ENCODE data around the gene PREP.

PREP gene

DNA sequence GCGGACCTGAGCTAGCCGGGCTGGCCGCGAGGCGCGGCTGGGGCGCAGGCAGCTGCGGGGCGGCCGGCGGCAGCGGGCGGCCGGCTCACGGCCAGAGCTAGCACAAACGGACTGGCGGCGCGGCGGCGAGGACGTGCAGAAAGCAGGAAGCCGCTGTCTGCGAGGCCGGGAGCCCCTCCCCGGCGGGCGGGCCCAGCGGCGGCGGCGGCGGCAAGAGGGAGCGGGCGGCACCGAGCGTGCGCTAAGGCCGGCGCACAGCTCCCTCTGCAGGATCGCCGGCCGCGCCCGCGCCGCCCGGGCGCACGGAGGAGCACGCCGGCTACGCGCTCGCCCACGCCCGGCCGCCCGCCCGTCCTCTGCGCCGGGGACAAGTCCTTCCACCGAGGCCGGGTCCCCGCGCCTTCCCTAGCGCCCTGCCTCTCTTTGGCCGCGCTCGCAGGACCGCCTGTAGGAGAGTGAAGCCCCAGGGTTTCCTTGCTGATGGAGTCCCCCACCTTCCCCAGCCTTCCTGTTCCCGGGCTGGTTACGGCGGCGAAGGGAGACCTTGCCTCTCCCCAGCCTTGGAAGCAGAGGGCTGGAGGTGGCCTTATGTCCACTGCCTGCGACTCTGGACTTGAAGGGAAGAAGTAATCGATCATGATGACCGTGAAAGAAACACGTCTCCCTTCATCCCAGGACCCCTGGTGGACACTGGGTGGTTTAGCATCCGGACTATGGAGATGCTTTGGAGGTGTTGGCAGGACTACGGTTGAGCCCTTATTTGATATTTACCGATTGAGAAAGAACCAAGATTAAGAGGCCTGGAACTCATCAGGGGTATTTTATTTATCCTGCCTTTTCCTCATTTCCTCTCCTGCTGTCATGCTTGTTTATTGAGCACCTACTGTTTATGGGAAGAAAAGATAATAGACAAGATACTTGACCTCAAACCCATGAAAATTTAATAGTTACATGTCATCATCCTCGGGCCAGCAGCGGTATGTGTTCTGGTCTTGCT is at the start of gene PREP:
Gene PREP (minus strand): TSS at position 144 of the 997 bp plus-strand sequence. CDS start 191 bp downstream, outside the sequence.
- TF ChIP-seq CTCF (IDR thresholded peaks at IDR 0.05; ENCODE audit: control insufficient read depth, insufficient read depth, low read depth, low read length, missing control alignments) = peak; percentile 84
- H3K4me3 ChIP-seq (ENCODE audit: control insufficient read depth, low read depth, low read length) = peak within 1 kb of the TSS; percentile 89
- DNase-seq (ENCODE audit: low read depth) = peak; percentile 35

DNA sequence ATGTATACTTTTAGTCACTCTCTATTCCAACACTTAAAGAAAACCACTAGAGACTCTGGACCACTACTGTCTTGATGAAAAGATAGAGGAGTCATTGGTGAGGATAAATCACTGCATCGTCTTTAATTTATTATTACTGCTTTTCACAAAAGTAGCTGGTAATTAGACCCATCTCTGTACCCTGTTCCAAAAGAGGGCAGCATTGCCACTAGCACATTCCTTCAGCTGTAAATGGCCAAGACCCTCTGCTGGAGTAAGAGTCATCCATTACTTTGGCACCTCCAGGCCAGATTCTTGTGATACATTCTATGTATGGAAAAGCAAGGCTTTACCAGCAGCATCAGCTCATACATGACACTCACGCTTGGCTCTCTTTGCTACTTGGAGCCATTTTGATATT is 49.5 kb upstream of the PREP start:
- no peak for DNase-seq (ENCODE audit: low read depth)
- no peak overlapping the region for H3K4me3 ChIP-seq (ENCODE audit: control insufficient read depth, low read depth, low read length)
- TF ChIP-seq CTCF (IDR thresholded peaks at IDR 0.05; ENCODE audit: control insufficient read depth, insufficient read depth, low read depth, low read length, missing control alignments) = no peak

DNA sequence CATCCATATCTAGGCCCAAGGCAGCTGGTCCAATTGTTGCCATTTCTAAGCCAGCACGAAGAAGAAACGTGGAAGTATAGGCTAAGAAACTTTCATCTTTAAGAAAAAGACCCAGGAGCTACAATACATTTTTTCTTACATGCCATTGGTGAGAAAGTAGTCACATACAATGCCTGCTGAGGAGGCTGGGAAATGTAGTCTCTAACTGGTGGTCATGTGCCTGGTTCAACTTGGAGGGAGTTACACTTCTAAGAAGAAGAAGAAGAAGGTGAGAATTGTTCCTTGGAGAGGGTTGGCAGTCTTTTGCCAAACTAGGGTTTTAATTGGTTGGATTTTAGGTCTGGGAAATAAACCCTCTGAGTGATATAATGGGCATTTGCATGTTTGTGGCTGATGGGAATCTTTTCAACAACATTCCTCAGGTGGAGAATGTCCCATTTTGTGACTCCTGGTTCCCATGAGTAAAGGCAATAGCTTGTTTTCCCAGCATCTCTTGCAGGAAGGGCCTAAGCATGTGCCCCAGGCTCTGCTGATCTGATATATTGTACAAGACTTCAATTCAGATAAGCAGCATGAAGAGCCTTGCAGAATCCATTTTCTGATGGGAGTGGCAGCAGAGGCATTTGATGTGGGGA is 47.0 kb upstream of the PREP start:
- TF ChIP-seq CTCF (IDR thresholded peaks at IDR 0.05; ENCODE audit: control insufficient read depth, insufficient read depth, low read depth, low read length, missing control alignments) = no peak
- DNase-seq (ENCODE audit: low read depth) = no peak
- no peak overlapping the region for H3K4me3 ChIP-seq (ENCODE audit: control insufficient read depth, low read depth, low read length)

DNA sequence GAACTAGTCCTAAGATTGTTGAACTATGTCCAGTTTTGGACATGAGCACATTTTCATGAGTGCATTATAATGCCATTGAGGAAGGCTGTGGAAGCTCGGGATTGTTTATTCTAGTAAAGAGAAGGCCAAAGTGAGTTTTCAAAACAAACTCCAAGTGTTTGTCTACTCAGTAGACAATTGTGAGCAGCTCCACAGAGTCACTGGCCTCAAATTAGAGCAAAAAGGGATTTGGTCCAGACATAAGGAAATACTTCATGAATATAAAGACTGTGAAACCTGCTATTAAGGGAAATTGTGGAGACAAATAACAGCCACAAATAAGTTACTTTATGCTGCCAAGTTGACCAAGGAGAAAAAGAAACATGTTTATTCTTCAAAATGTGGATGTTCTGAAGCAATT is 42.6 kb upstream of the PREP start:
- H3K4me3 ChIP-seq (ENCODE audit: control insufficient read depth, low read depth, low read length) = no peak overlapping the region
- no peak for DNase-seq (ENCODE audit: low read depth)
- TF ChIP-seq CTCF (IDR thresholded peaks at IDR 0.05; ENCODE audit: control insufficient read depth, insufficient read depth, low read depth, low read length, missing control alignments) = no peak

- no peak for TF ChIP-seq CTCF (IDR thresholded peaks at IDR 0.05; ENCODE audit: control insufficient read depth, insufficient read depth, low read depth, low read length, missing control alignments)
- no peak overlapping the region for H3K4me3 ChIP-seq (ENCODE audit: control insufficient read depth, low read depth, low read length)
- no peak for DNase-seq (ENCODE audit: low read depth)
Observed at GRCh38 chr6:105443941-105444340, 41.1 kb upstream of the PREP start.

- no peak for DNase-seq (ENCODE audit: low read depth)
- H3K4me3 ChIP-seq (ENCODE audit: control insufficient read depth, low read depth, low read length) = no peak overlapping the region
- TF ChIP-seq CTCF (IDR thresholded peaks at IDR 0.05; ENCODE audit: control insufficient read depth, insufficient read depth, low read depth, low read length, missing control alignments) = no peak
Observed at GRCh38 chr6:105442369-105442768, 39.5 kb upstream of the PREP start.
